Activated T-cell treated with anti-CD3 and anti-CD28 coated beads for 1 hour (primary cell): ENCODE data around the gene ZC3H12D.

Source experiments
- DNase-seq: peaks from one replicate; pipeline ENCODE4 v3.0.0-alpha.2; 2020; ENCODE audit warnings: low read depth

Gene ZC3H12D

GRCh38 chr6:149410557-149410956 is 74.3 kb downstream of the ZC3H12D start:
- DNase-seq = no peak

DNA sequence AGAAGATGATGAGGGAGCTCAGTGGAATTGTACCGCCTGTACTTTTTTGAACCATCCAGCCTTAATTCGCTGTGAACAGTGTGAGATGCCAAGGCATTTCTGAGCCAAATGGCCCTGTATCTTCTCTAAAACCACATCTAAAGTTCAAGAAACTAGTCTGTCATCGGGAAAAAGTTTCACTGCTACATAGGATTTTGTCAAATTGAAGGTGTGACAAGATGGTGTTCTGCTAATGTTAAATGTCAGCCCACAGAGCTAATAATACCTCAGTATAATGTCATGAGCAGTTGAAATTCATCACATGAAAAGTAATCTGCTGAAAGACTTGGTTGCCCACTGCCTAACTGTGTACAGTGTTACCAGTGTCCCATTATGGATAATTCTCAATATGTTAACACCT is 75.2 kb downstream of the ZC3H12D start:
- no peak for DNase-seq

GRCh38 chr6:149405823-149406765 is 78.7 kb downstream of the ZC3H12D start:
- DNase-seq = no peak

DNA sequence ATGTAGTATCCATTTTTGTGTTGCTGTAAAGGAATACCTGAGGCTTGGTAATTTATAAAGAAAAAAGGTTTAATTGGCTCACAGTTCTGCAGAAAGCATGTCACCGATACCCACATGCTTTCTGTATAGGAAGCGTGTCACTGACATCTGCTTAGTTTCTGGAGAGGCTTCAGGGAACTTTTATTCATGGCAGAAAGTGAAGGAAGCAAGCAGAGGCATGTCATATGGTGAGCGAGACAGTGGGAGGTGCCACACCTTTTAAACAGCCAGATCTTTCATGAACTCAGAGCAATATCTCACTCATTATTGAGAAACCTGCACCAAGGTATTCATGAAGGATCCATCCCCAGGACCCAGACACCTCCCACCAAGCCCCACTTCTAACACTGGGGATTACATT is 81.3 kb downstream of the ZC3H12D start:
- no peak for DNase-seq

- DNase-seq = no peak
These were observed 84.8 kb downstream of the ZC3H12D start, which contains the start of gene SUMO4 for GRCh38 chr6:149400050-149400449. SUMO4 (plus strand) TSS chr6:149400262; CDS start chr6:149400392, 130 bp downstream.

GRCh38 chr6:149397384-149397783 is 87.4 kb downstream of the ZC3H12D start:
- DNase-seq = no peak
